ENCODE results near the gene BCAS4.

The BCAS4 gene

GRCh38 chr20:50837532-50838321 is 42.9 kb downstream of the BCAS4 start:
- no peak overlapping the region for H4K91ac ChIP-seq (ENCODE audit: low read depth, low read length, poor library complexity)
- H3K4ac ChIP-seq (ENCODE audit: low read length), result no peak overlapping the region
- H4K8ac ChIP-seq (ENCODE audit: low read depth, low read length), result no peak overlapping the region
- H3K18ac ChIP-seq (ENCODE audit: low read length), result peak overlapping the region; percentile 28
- no peak overlapping the region for H2AFZ ChIP-seq (ENCODE audit: low read length)
- H3K4me1 ChIP-seq (ENCODE audit: control insufficient read depth in 2 of 2, insufficient read depth in 1 of 2, low read depth in 1 of 2, low read length in 2 of 2), result peaks cover 3 to 5% of the 10 kb centered on the region in 2 donors
- no peak overlapping the region for H3K4me3 ChIP-seq (ENCODE audit: low read length in 2 of 2)
- no peak overlapping the region for H3K4me2 ChIP-seq (ENCODE audit: insufficient read depth, low read length, poor library complexity, severe bottlenecking)
- H3K27ac ChIP-seq (replicated peaks; ENCODE audit: low read length), result no peak overlapping the region
- peak overlapping the region; percentile 65 for H3K23ac ChIP-seq (ENCODE audit: low read depth, low read length, poor library complexity)
- no CpG with 5 or more reads among the region's 22 CpGs for WGBS, 2 donors (ENCODE audit: extremely low coverage in 2 of 2, insufficient read length in 2 of 2, insufficient replicate concordance in 1 of 2)
- no peaks in the 10 kb centered on the region for H3K27me3 ChIP-seq (ENCODE audit: control insufficient read depth in 3 of 3, insufficient read depth in 3 of 3, low read depth in 1 of 3, low read length in 3 of 3)
- H2BK5ac ChIP-seq (ENCODE audit: low read length), result peak overlapping the region; percentile 53
- H2AK5ac ChIP-seq (ENCODE audit: low read depth, low read length), result no peak overlapping the region
- H3K9me3 ChIP-seq (replicated peaks in 1 of 2; ENCODE audit: control insufficient read depth in 2 of 2, insufficient read depth in 1 of 2, low read depth in 1 of 2, low read length in 2 of 2), result no peaks in the 10 kb centered on the region
- no peak overlapping the region for H3K14ac ChIP-seq (ENCODE audit: low read length)
- H2BK12ac ChIP-seq (ENCODE audit: low read length), result no peak overlapping the region
- peaks cover 0 to 5% of the 10 kb centered on the region in 2 donors for H3K36me3 ChIP-seq (replicated peaks in 1 of 2; ENCODE audit: control insufficient read depth in 2 of 2, insufficient read depth in 2 of 2, low read length in 2 of 2)
- no peak overlapping the region for H2BK15ac ChIP-seq (ENCODE audit: low read length)
- H2BK120ac ChIP-seq (ENCODE audit: low read depth, low read length), result no peak overlapping the region
- H3K9ac ChIP-seq (ENCODE audit: low read depth, low read length, poor library complexity), result no peak overlapping the region
- DNase-seq (ENCODE audit: low spot score), result no peak
- no peaks in the 10 kb centered on the region for H3K79me1 ChIP-seq (ENCODE audit: low read depth, low read length)

- no peak overlapping the region for H2BK12ac ChIP-seq (ENCODE audit: low read length)
- no peak for DNase-seq (ENCODE audit: low spot score)
- peak overlapping the region; percentile 65 for H3K23ac ChIP-seq (ENCODE audit: low read depth, low read length, poor library complexity)
- no peaks in the 10 kb centered on the region for H3K79me1 ChIP-seq (ENCODE audit: low read depth, low read length)
- H3K4me2 ChIP-seq (ENCODE audit: insufficient read depth, low read length, poor library complexity, severe bottlenecking), result no peak overlapping the region
- no peak overlapping the region for H2BK120ac ChIP-seq (ENCODE audit: low read depth, low read length)
- H3K9me3 ChIP-seq (replicated peaks in 1 of 2; ENCODE audit: control insufficient read depth in 2 of 2, insufficient read depth in 1 of 2, low read depth in 1 of 2, low read length in 2 of 2), result no peaks in the 10 kb centered on the region
- no peak overlapping the region for H3K4me3 ChIP-seq (ENCODE audit: low read length in 2 of 2)
- H3K18ac ChIP-seq (ENCODE audit: low read length), result no peak overlapping the region
- WGBS, 2 donors (ENCODE audit: extremely low coverage in 2 of 2, insufficient read length in 2 of 2, insufficient replicate concordance in 1 of 2), result no CpG with 5 or more reads among the region's 8 CpGs
- no peak overlapping the region for H4K91ac ChIP-seq (ENCODE audit: low read depth, low read length, poor library complexity)
- peaks cover 0 to 3% of the 10 kb centered on the region in 2 donors for H3K36me3 ChIP-seq (replicated peaks in 1 of 2; ENCODE audit: control insufficient read depth in 2 of 2, insufficient read depth in 2 of 2, low read length in 2 of 2)
- H2AFZ ChIP-seq (ENCODE audit: low read length), result no peak overlapping the region
- no peak overlapping the region for H2BK15ac ChIP-seq (ENCODE audit: low read length)
- H3K27me3 ChIP-seq (ENCODE audit: control insufficient read depth in 3 of 3, insufficient read depth in 3 of 3, low read depth in 1 of 3, low read length in 3 of 3), result no peaks in the 10 kb centered on the region
- H3K4ac ChIP-seq (ENCODE audit: low read length), result no peak overlapping the region
- no peak overlapping the region for H3K9ac ChIP-seq (ENCODE audit: low read depth, low read length, poor library complexity)
- H3K14ac ChIP-seq (ENCODE audit: low read length), result no peak overlapping the region
- peak overlapping the region; percentile 53 for H2BK5ac ChIP-seq (ENCODE audit: low read length)
- H2AK5ac ChIP-seq (ENCODE audit: low read depth, low read length), result no peak overlapping the region
- H3K4me1 ChIP-seq (ENCODE audit: control insufficient read depth in 2 of 2, insufficient read depth in 1 of 2, low read depth in 1 of 2, low read length in 2 of 2), result peaks cover 3 to 5% of the 10 kb centered on the region in 2 donors
- no peak overlapping the region for H3K27ac ChIP-seq (replicated peaks; ENCODE audit: low read length)
- no peak overlapping the region for H4K8ac ChIP-seq (ENCODE audit: low read depth, low read length)
These were observed 43.4 kb downstream of the BCAS4 start for GRCh38 chr20:50838322-50838625.

- H2AK5ac ChIP-seq (ENCODE audit: low read depth, low read length), result no peak overlapping the region
- H3K9ac ChIP-seq (ENCODE audit: low read depth, low read length, poor library complexity), result no peak overlapping the region
- no peak overlapping the region for H2BK5ac ChIP-seq (ENCODE audit: low read length)
- H2BK120ac ChIP-seq (ENCODE audit: low read depth, low read length), result no peak overlapping the region
- no peak overlapping the region for H3K4ac ChIP-seq (ENCODE audit: low read length)
- no peak overlapping the region for H3K14ac ChIP-seq (ENCODE audit: low read length)
- no peak for DNase-seq (ENCODE audit: low spot score)
- no peak overlapping the region for H2BK15ac ChIP-seq (ENCODE audit: low read length)
- no peak overlapping the region for H4K8ac ChIP-seq (ENCODE audit: low read depth, low read length)
- peaks cover 0 to 3% of the 10 kb centered on the region in 2 donors for H3K36me3 ChIP-seq (replicated peaks in 1 of 2; ENCODE audit: control insufficient read depth in 2 of 2, insufficient read depth in 2 of 2, low read length in 2 of 2)
- no peak overlapping the region for H3K4me3 ChIP-seq (ENCODE audit: low read length in 2 of 2)
- H2BK12ac ChIP-seq (ENCODE audit: low read length), result no peak overlapping the region
- H3K4me2 ChIP-seq (ENCODE audit: insufficient read depth, low read length, poor library complexity, severe bottlenecking), result no peak overlapping the region
- no peaks in the 10 kb centered on the region for H3K79me1 ChIP-seq (ENCODE audit: low read depth, low read length)
- no peaks in the 10 kb centered on the region for H3K27me3 ChIP-seq (ENCODE audit: control insufficient read depth in 3 of 3, insufficient read depth in 3 of 3, low read depth in 1 of 3, low read length in 3 of 3)
- no peaks in the 10 kb centered on the region for H3K9me3 ChIP-seq (replicated peaks in 1 of 2; ENCODE audit: control insufficient read depth in 2 of 2, insufficient read depth in 1 of 2, low read depth in 1 of 2, low read length in 2 of 2)
- H3K18ac ChIP-seq (ENCODE audit: low read length), result peak overlapping the region; percentile 52
- no peak overlapping the region for H2AFZ ChIP-seq (ENCODE audit: low read length)
- peaks cover 3 to 5% of the 10 kb centered on the region in 2 donors for H3K4me1 ChIP-seq (ENCODE audit: control insufficient read depth in 2 of 2, insufficient read depth in 1 of 2, low read depth in 1 of 2, low read length in 2 of 2)
- no peak overlapping the region for H3K27ac ChIP-seq (replicated peaks; ENCODE audit: low read length)
- WGBS, 2 donors (ENCODE audit: extremely low coverage in 2 of 2, insufficient read length in 2 of 2, insufficient replicate concordance in 1 of 2), result no CpG with 5 or more reads among the region's 8 CpGs
- H3K23ac ChIP-seq (ENCODE audit: low read depth, low read length, poor library complexity), result no peak overlapping the region
- H4K91ac ChIP-seq (ENCODE audit: low read depth, low read length, poor library complexity), result no peak overlapping the region
These were observed 44.0 kb downstream of the BCAS4 start for GRCh38 chr20:50838707-50839385.

- Histone ChIP-seq H3K79me1 (ENCODE audit: low read depth, low read length) (no peaks in the 10 kb centered on the region), H3K27ac (replicated peaks; ENCODE audit: low read length) (no peak overlapping the region), H3K36me3 (replicated peaks in 1 of 2; ENCODE audit: control insufficient read depth in 2 of 2, insufficient read depth in 2 of 2, low read length in 2 of 2) (no peaks in the 10 kb centered on the region), H3K4ac (ENCODE audit: low read length) (no peak overlapping the region), H2BK5ac (ENCODE audit: low read length) (no peak overlapping the region), H2AK5ac (ENCODE audit: low read depth, low read length) (no peak overlapping the region), H4K8ac (ENCODE audit: low read depth, low read length) (no peak overlapping the region), H3K4me3 (ENCODE audit: low read length in 2 of 2) (no peak overlapping the region), H2BK12ac (ENCODE audit: low read length) (no peak overlapping the region), H2BK120ac (ENCODE audit: low read depth, low read length) (no peak overlapping the region), H3K4me1 (ENCODE audit: control insufficient read depth in 2 of 2, insufficient read depth in 1 of 2, low read depth in 1 of 2, low read length in 2 of 2) (peaks cover 3 to 5% of the 10 kb centered on the region in 2 donors), H4K91ac (ENCODE audit: low read depth, low read length, poor library complexity) (no peak overlapping the region), H3K4me2 (ENCODE audit: insufficient read depth, low read length, poor library complexity, severe bottlenecking) (no peak overlapping the region), H3K18ac (ENCODE audit: low read length) (no peak overlapping the region), H3K14ac (ENCODE audit: low read length) (no peak overlapping the region), H2AFZ (ENCODE audit: low read length) (no peak overlapping the region), H3K9ac (ENCODE audit: low read depth, low read length, poor library complexity) (no peak overlapping the region), H3K23ac (ENCODE audit: low read depth, low read length, poor library complexity) (no peak overlapping the region), H3K9me3 (replicated peaks in 1 of 2; ENCODE audit: control insufficient read depth in 2 of 2, insufficient read depth in 1 of 2, low read depth in 1 of 2, low read length in 2 of 2) (no peaks in the 10 kb centered on the region), H3K27me3 (ENCODE audit: control insufficient read depth in 3 of 3, insufficient read depth in 3 of 3, low read depth in 1 of 3, low read length in 3 of 3) (no peaks in the 10 kb centered on the region), H2BK15ac (ENCODE audit: low read length) (no peak overlapping the region)
- no peak for DNase-seq (ENCODE audit: low spot score)
- no CpG with 5 or more reads among the region's 5 CpGs for WGBS, 2 donors (ENCODE audit: extremely low coverage in 2 of 2, insufficient read length in 2 of 2, insufficient replicate concordance in 1 of 2)
These were observed 48.0 kb downstream of the BCAS4 start for GRCh38 chr20:50842821-50843220.

Data from neuronal stem cell (in vitro differentiated cells).